ENCODE results near the gene EIF4E.
"Not testable (repeated sequence)": the region's sequence is repeated elsewhere in the genome, so short reads cannot be mapped to it uniquely, and the experiment has no call there.

Gene EIF4E

GRCh38 chr4:98932539-98932938 lies 3.6 kb upstream of the EIF4E start:
- DNase-seq (ENCODE audit: low read depth), result no peak

- no peak for DNase-seq (ENCODE audit: low read depth)
These were observed 1.5 kb upstream of the EIF4E start for GRCh38 chr4:98930311-98930865.

GRCh38 chr4:98929341-98930267 lies 671 bp upstream of the EIF4E start:
- DNase-seq (ENCODE audit: low read depth), result peak; percentile 44

- peak; percentile 74 for DNase-seq (ENCODE audit: low read depth)
These were observed 815 bp downstream of the EIF4E start for GRCh38 chr4:98928131-98928504.

- DNase-seq (ENCODE audit: low read depth), result not testable (repeated sequence)
These were observed 2.7 kb downstream of the EIF4E start for GRCh38 chr4:98926257-98926656.

- no peak for DNase-seq (ENCODE audit: low read depth)
These were observed 7.6 kb downstream of the EIF4E start for GRCh38 chr4:98921292-98921691.

- no peak for DNase-seq (ENCODE audit: low read depth)
These were observed 8.9 kb downstream of the EIF4E start for GRCh38 chr4:98919996-98920395.

GRCh38 chr4:98910728-98911127 lies 18.2 kb downstream of the EIF4E start:
- DNase-seq (ENCODE audit: low read depth), result not testable (repeated sequence)

GRCh38 chr4:98909646-98910401 lies 19.1 kb downstream of the EIF4E start:
- no peak for DNase-seq (ENCODE audit: low read depth)

GRCh38 chr4:98908703-98909262 lies 20.1 kb downstream of the EIF4E start:
- DNase-seq (ENCODE audit: low read depth), result no peak

- DNase-seq (ENCODE audit: low read depth), result no peak
These were observed 20.8 kb downstream of the EIF4E start for GRCh38 chr4:98908182-98908581.

GRCh38 chr4:98905839-98906238 lies 23.1 kb downstream of the EIF4E start:
- no peak for DNase-seq (ENCODE audit: low read depth)

GRCh38 chr4:98905297-98905696 lies 23.6 kb downstream of the EIF4E start:
- no peak for DNase-seq (ENCODE audit: low read depth)

- no peak for DNase-seq (ENCODE audit: low read depth)
These were observed 25.0 kb downstream of the EIF4E start for GRCh38 chr4:98903963-98904362.

GRCh38 chr4:98903561-98903960 lies 25.4 kb downstream of the EIF4E start:
- DNase-seq (ENCODE audit: low read depth), result no peak

- no peak for DNase-seq (ENCODE audit: low read depth)
These were observed 29.7 kb downstream of the EIF4E start for GRCh38 chr4:98899277-98899676.

GRCh38 chr4:98891478-98892337 lies 37.2 kb downstream of the EIF4E start:
- DNase-seq (ENCODE audit: low read depth), result no peak

GRCh38 chr4:98890702-98891455 lies 38.1 kb downstream of the EIF4E start:
- no peak for DNase-seq (ENCODE audit: low read depth)

GRCh38 chr4:98887145-98887544 lies 41.8 kb downstream of the EIF4E start:
- no peak for DNase-seq (ENCODE audit: low read depth)

- DNase-seq (ENCODE audit: low read depth), result not testable (repeated sequence)
These were observed 42.6 kb downstream of the EIF4E start for GRCh38 chr4:98886382-98886781.

GRCh38 chr4:98880884-98881283 lies 48.0 kb downstream of the EIF4E start:
- not testable (repeated sequence) for DNase-seq (ENCODE audit: low read depth)

Measured in activated T-cell treated with anti-CD3 and anti-CD28 coated beads for 48 hours (primary cell).